ENCODE results near the gene LRRC26. TPM values are rescaled to one million over a fixed set of nuclear protein-coding genes. Genes with fewer than 3 reads are reported as not detected.
"Not testable (repeated sequence)": the region's sequence is repeated elsewhere in the genome, so short reads cannot be mapped to it uniquely, and the experiment has no call there.

The LRRC26 gene
- total RNA-seq, 1 donor from 2014 or later, result not detected

DNA sequence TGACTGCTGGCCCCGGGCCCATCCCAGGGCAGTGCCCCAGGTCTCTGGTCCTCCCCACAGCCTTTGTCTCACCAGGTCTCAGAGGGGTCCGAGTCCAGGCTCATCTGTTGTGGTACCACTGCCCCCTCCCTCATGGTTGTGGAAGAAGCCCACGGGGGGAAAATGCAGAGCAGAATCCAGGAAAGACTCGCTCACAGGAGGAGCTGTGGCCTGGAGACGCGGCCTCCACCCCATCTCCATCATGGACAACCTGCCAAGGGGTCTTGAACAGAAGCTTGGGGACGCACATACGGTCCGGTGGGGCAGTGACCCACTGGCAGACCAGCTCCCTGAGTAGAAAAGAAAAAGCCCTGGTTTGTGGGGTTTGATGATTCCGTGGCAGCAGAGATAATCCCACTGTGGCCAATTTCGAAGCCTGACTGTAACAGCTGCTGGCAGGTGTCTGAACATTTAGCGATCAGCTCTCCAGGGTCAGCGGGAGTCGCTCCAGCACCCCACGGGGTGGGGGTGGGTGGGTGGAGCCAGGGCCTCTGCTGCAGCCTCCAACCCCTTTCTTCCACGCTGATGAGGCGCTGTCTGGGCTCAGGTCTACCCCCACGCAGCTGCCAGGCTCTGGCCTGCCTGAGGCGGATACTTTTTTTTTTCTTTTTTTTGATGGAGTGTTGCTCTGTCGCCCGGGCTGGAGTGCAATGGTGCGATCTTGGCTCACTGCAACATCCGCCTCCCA is 32.8 kb downstream of the LRRC26 start:
- DNase-seq, result peak; percentile 31
- Histone ChIP-seq H3K27ac (no peak overlapping the region), H3K9me3 (no peaks in the 10 kb centered on the region), H3K36me3 (no peaks in the 10 kb centered on the region), H3K4me3 (no peak overlapping the region), H3K4me1 (no peaks in the 10 kb centered on the region), H3K27me3 (peaks cover 56% of the 10 kb centered on the region)
- intact Hi-C loops (cut with DNase I), result no loop called here
- TF ChIP-seq CTCF (IDR thresholded peaks at IDR 0.05), result no peak
- no peak for ATAC-seq

DNA sequence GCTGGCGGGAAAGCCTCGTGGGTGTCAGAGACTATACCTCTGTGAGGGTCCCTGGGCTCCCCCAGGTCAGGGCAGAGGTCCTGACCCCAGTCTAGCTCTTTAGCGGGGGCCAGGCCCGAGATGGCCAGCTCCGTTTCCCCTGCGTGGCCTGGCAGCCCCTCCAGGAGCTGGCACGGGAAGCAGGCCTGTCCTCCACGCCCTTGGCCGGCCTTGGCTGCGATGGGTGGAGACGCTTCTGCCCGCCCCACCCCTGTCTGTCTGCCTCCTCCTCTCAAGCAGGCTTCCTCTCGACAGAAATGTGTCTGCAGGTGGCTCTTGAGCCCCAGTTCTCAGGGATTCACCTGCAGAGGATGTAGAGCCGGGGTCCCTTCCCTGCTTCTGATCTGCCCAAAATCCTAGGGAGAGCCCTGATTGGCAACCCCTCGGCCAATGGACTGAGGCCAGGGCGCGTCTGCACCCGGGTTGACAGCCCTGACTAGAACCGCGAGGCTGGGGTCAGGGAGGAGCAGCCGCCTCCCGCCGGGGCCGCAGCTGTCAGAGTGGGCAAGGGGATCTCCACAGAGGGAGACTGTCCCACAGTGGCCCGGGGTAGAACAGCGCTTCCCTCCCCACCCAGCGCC is 33.5 kb downstream of the LRRC26 start:
- H3K27me3 ChIP-seq, result peaks cover 56% of the 10 kb centered on the region
- DNase-seq, result peak; percentile 62
- H3K27ac ChIP-seq, result no peak overlapping the region
- TF ChIP-seq CTCF (IDR thresholded peaks at IDR 0.05), result no peak
- H3K4me3 ChIP-seq, result no peak overlapping the region
- intact Hi-C loops (cut with DNase I), result no loop called here
- H3K36me3 ChIP-seq, result no peaks in the 10 kb centered on the region
- no peak for ATAC-seq
- H3K4me1 ChIP-seq, result no peaks in the 10 kb centered on the region
- no peaks in the 10 kb centered on the region for H3K9me3 ChIP-seq

- H3K27ac ChIP-seq; ATAC-seq; H3K36me3 ChIP-seq; DNase-seq; H3K4me1 ChIP-seq; H3K4me3 ChIP-seq; intact Hi-C loops (cut with DNase I); H3K9me3 ChIP-seq: not testable (repeated sequence)
- H3K27me3 ChIP-seq, result peaks cover 45% of the 10 kb centered on the region
These were observed 34.7 kb downstream of the LRRC26 start for GRCh38 chr9:137135154-137135553.

- H3K36me3 ChIP-seq, result no peaks in the 10 kb centered on the region
- ATAC-seq, result no peak
- no peak overlapping the region for H3K27ac ChIP-seq
- DNase-seq, result no peak
- H3K4me1 ChIP-seq, result no peaks in the 10 kb centered on the region
- intact Hi-C loops (cut with DNase I), result no loop called here
- H3K27me3 ChIP-seq, result peaks cover 35% of the 10 kb centered on the region
- no peaks in the 10 kb centered on the region for H3K9me3 ChIP-seq
- TF ChIP-seq CTCF (IDR thresholded peaks at IDR 0.05), result no peak
- H3K4me3 ChIP-seq, result no peak overlapping the region
These were observed 35.7 kb downstream of the LRRC26 start for GRCh38 chr9:137134191-137134590.

DNA sequence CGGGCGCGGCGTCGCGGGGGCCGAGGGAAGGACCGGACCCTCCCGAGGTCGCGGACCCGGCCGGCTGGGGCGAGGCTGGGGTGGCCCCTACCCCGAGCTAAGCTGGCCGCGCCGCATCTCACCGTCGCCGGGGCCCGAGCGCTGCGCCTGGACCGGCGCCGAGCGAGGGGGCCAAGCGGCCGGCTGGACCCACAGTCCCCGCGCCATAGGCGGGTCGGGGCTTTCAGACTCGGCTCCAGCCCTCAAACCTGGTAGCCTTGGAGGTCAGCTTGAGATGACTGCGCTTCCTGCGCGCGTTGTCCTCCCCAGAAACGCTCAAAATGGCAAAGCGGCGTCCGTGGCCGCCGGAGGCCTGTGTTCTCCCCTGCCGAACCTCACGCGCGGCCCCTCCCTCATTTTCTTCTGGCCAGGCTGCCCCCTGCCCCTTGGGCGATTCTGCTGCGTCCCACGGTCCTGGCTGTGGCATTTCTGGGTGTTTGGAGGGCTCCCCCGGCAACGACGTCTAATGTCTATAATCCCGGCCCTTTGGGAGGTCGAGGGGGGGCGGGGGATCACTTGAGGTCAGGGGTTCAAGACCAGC is 39.6 kb downstream of the LRRC26 start:
- intact Hi-C loops (cut with DNase I), result no loop called here
- Histone ChIP-seq H3K36me3 (no peaks in the 10 kb centered on the region), H3K4me1 (peaks cover 26% of the 10 kb centered on the region), H3K9me3 (no peaks in the 10 kb centered on the region), H3K27ac (peak overlapping the region; percentile 85), H3K27me3 (no peaks in the 10 kb centered on the region), H3K4me3 (peak overlapping the region; percentile 77)
- DNase-seq (peak; percentile 59), ATAC-seq (peak; percentile 5)
- no peak for TF ChIP-seq CTCF (IDR thresholded peaks at IDR 0.05)
